Posterior cingulate gyrus (tissue), 11 donors: ENCODE data around the gene TMEM163.

Source experiments
- DNase-seq, 10 donors: peaks; one replicate each; pipeline versions ENCODE4 v3.0.0 to v3.0.0-alpha.2; 2020 to 2021; ENCODE audit warnings: mixed read lengths in 3 of 10
- intact Hi-C: fragments of 100-400 bp; cut with DNase I; formaldehyde crosslinking; loops from one replicate; pipeline ENCODE4 v1.15.1; 2023

TMEM163 gene

GRCh38 chr2:134694411-134694810, 24.4 kb downstream of the TMEM163 start:
- intact Hi-C loops, result no loop called here

DNA sequence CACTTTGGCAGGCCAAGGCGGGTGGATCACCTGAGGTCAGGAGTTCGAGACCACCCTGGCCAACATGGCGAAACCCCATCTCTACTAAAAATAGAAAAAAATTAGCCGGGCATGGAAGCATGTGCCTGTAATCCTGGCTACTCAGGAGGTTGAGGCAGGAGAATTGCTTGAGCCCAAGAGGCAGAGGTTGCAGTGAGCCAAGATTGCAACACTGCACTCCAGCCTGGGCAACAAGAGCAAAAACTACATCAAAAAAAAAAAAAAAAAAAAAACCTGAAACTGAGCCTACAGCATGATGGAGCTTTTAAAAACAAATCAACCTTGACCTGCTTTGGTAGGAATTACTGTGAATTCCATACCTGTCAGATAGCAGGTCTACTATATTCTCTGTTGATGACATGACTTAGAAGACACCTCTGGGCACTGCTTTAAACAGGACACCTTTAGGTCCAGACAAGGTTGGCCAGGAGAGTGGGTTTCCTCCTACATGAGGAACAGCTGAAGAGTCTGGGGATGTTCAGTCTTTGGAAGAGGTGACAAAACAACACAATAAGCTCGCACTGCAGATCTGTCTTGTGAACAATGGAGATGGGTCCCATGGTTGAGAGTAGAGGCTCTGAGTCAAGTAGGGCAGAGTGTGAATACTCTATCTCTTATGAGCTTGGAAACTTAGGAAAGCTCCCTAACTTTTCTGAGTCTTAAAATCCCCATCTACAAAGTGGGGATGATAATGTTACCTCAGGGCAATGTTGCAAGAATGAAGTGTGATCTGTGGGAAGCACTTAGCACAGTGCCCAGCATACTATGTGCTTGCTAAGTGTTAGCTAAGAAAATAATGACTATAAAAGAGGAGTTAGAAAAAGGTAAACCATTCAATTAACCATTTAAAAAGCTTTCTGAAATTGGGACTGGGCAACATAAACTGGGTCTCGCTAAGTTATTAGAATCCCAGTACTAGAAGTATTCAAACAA, 25.2 kb downstream of the TMEM163 start:
- intact Hi-C loops, result no loop called here
- no peak for DNase-seq

More at GRCh38 chr2:134694411-134694810, 24.4 kb downstream of the TMEM163 start:
- no peak for DNase-seq

DNA sequence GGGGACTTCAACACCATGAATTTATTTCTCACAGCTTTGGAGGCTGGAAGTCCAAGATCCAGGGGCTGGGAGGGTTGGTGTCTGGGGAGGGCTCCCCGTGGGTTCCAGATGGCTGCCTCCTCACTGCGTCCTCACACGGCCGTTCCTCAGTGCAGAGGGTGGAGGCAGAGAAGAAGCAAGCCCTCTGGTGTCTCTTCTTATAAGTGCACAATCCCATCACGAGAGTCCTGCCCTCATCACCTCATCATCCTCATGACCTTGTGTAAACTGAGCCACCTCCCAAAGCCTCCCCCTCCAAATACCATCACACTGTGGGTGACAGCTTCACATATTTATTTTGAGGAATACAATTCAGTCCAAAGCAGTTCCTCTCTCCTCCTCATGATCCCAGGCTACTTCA, 26.3 kb downstream of the TMEM163 start:
- no peak for DNase-seq
- intact Hi-C loops, result no loop called here

DNA sequence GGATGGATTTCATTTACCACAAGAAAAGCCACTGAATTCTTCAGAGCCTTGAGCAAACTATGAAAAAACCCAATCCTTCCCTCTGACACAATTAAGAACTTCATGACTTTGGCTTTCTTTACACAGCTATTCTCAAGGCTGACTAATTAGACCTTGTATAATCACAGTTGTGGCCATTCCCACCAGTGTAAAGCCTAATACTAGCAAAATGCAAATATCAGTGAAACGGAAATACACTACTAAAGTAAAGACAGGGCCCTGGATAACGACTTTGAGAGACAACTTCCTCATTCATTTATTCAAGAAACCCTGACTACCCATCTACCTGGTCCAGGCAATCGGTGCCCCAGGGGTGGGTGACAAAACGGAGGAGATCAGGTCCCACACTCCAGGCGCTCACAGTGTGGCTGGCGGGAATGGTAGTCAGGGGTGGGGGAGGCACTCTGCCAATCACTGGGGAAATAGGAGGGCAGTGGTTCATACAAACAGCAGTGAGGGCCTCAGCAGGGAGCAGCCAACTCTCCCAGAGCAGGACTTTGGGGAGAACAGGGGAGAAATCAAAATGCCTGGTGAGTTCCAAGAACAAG, 28.1 kb downstream of the TMEM163 start:
- intact Hi-C loops, result no loop called here
- no peak for DNase-seq

DNA sequence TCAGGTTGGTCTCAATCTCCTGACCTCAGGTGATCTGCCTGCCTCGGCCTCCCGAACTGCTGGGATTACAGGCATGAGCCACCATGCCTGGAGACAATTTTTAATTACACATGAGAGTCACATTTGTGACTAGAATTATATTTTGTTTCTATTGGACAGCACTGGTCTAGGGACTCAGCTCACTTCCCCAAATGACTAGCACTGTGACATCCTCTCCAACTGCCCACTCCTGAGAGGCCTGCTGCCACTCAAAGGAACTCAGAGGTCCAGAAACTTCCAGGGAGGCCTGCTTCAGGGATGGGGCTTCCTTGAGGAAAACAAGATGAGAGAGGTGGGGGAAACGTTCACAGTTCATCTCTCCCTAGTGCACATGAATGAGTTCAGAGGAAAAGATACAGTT, 29.5 kb downstream of the TMEM163 start:
- intact Hi-C loops, result no loop called here
- DNase-seq, result no peak

GRCh38 chr2:134685967-134686366, 32.8 kb downstream of the TMEM163 start:
- intact Hi-C loops, result no loop called here

DNA sequence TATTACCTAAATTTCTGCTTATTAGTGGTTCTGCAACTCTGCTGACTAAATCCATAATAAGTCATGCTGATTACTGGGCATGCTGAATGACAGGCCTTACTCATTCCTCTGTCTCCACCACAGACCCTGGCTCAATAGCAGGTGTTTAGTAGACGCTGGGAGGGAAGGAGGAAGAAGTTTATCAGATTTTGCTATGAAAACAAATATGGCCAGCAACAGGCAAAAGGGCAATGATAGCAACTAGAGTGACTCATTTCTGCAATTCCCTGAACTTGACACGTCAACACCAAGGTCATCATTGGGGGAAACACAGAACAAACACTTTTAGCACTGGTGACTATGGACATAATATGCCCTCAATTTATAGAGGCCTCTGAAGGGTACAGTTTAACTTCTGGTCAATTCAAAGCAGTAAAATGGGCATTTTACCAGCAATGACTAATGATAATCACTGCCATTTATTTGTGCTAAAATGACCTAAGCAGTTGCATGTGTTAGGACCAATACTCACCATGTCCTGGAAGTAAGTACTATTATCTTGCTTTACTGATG, 35.2 kb downstream of the TMEM163 start:
- no peak for DNase-seq
- intact Hi-C loops, result no loop called here

More at GRCh38 chr2:134685967-134686366, 32.8 kb downstream of the TMEM163 start:
- DNase-seq, result no peak

- intact Hi-C loops, result no loop called here
- DNase-seq, result no peak
Measured at GRCh38 chr2:134682726-134683125, 36.1 kb downstream of the TMEM163 start.

- no peak for DNase-seq
- intact Hi-C loops, result no loop called here
Measured at GRCh38 chr2:134681201-134681600, 37.6 kb downstream of the TMEM163 start.

- no peak for DNase-seq
- intact Hi-C loops, result no loop called here
Measured at GRCh38 chr2:134679745-134680144, 39.1 kb downstream of the TMEM163 start.

- intact Hi-C loops, result no loop called here
Measured at GRCh38 chr2:134679294-134679693, 39.5 kb downstream of the TMEM163 start.

DNA sequence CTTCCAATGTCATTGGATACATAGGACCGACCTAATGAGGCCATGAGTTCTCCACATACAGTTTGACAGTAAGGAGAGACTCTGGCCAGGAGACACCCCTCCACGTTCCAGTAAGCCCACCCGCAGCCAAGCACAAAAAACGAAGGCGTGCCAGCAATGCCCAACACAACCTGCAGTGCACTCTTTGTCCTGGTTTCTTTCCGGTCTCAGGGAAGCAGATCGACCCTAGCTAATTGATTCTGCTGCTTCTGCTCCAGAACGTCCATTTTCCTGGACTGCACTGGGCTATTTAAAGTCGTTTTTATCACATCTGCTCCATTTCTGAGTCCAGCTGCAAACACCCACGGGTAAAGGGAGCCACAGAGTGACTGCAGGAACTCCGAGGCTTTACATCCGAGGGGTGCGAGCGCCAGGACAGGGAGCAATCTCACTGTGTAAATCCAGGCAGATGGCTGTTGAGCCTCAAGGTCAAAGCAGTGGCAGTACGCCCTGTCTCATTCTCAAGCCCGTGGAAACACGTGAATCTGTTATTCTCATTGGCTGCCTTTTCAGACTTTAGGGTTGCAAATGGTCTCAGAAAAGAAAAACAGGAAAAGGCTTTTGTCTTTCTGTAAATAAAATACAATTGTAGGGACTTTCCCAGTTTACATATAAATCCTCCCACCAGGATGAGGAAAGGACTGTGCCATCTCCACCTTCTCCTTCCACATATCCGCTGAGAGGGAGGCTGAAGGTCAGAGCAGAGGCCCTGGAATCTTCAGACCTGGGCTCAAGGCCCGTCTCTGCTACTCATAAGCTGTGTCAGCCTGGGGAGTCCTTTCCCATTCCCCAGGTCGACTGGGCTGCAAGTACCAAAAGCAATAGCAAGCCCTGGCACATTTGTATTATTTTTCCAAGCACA, 40.7 kb downstream of the TMEM163 start:
- intact Hi-C loops, result no loop called here
- DNase-seq, result no peak

More at GRCh38 chr2:134679294-134679693, 39.5 kb downstream of the TMEM163 start:
- DNase-seq, result no peak

GRCh38 chr2:134676960-134677359, 41.8 kb downstream of the TMEM163 start:
- intact Hi-C loops, result no loop called here
- DNase-seq, result no peak

GRCh38 chr2:134675314-134675713, 43.5 kb downstream of the TMEM163 start:
- intact Hi-C loops, result no loop called here
- no peak for DNase-seq

GRCh38 chr2:134674687-134675086, 44.1 kb downstream of the TMEM163 start:
- no peak for DNase-seq
- intact Hi-C loops, result no loop called here

GRCh38 chr2:134671513-134671912, 47.3 kb downstream of the TMEM163 start:
- intact Hi-C loops, result no loop called here
- no peak for DNase-seq

- DNase-seq, result no peak
- intact Hi-C loops, result no loop called here
Measured at GRCh38 chr2:134670955-134671354, 47.8 kb downstream of the TMEM163 start.

DNA sequence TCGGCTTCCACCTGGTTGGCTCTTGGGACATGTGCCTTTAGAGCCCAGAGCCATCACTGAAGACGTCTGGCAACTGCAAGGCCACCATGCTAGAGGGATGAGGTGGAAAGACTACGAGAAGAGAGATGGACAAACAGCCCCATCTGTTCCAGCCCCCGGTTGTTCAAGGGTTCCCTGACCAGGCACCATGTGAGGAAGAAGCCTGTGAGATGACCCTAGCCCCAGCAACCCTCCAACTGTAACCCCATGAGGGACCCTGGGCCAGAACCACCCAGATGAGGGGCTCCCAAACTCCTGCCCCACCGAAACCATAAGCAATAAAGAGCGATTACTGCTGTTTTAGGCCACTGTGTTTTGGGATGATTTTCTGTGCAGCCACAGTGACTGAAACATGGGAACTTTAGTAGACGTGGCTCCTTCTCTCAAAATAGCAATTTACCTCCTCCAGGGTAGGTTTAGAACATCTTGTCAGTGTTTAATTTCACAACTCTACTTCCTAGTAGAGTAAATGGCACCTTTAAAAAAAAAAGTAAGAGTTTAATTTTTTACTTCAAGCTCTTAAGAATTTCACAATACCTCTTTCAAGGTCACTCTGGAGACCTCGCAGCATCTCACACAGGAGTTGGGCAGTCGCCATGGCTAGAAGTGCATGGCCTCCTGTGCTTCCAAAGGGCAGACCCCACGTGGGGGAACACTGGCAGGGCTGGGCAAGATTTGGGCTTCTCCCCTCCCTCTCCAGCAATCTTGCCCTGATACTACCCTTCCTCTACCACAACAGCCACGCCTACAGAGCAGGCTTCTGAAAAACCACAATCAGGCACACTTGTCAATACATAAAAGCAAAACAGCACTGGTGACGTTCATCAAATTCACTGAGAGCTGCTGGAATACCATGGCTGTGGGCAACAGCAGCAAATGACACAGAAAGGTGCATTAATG, 48.8 kb downstream of the TMEM163 start:
- intact Hi-C loops, result no loop called here

GRCh38 chr2:134668821-134669220, 50.0 kb downstream of the TMEM163 start:
- no peak for DNase-seq
- intact Hi-C loops, result no loop called here

More for the DNA sequence above, 48.8 kb downstream of the TMEM163 start:
- no peak for DNase-seq
